Endodermal cell (in vitro differentiated cells): ENCODE results near the gene DOCK2. TPM values are rescaled to one million over a fixed set of nuclear protein-coding genes. Genes with fewer than 3 reads are reported as not detected.
A peak's percentile ranks its signal among the peaks of the same experiment; 100 is the strongest.

ENCODE experiments used
- DNase-seq: peaks from one replicate; pipeline ENCODE4 v3.0.0-alpha.2; 2017
- H3K27ac ChIP-seq: 2 replicates; pipeline ENCODE4 v1.5.1; 2013; ENCODE audit warnings: mild to moderate bottlenecking, low read depth, low read length, moderate library complexity
- H3K27me3 ChIP-seq: 2 replicates; pipeline ENCODE4 v1.6.1; 2013; ENCODE audit warnings: mild to moderate bottlenecking, low read length, moderate library complexity; ENCODE audit not compliant: insufficient read depth, control insufficient read depth, poor library complexity, severe bottlenecking
- H3K36me3 ChIP-seq: 2 replicates; pipeline ENCODE4 v1.7.0; 2013; ENCODE audit warnings: mild to moderate bottlenecking, low read length, moderate library complexity; ENCODE audit not compliant: control insufficient read depth, insufficient read depth
- H3K4me1 ChIP-seq: one replicate; pipeline ENCODE4 v1.7.0; 2013; ENCODE audit warnings: low read length; ENCODE audit not compliant: control insufficient read depth, insufficient read depth
- H3K4me3 ChIP-seq: 2 replicates; pipeline ENCODE4 v1.5.1; 2013; ENCODE audit warnings: mild to moderate bottlenecking, low read length, moderate library complexity
- H3K9ac ChIP-seq: 2 replicates; pipeline ENCODE4 v1.6.1; 2013; ENCODE audit warnings: mild to moderate bottlenecking, low read length, moderate library complexity; ENCODE audit not compliant: poor library complexity, severe bottlenecking; ENCODE audit errors: extremely low read depth
- H3K9me3 ChIP-seq: 2 replicates; pipeline ENCODE4 v1.6.1; 2013; ENCODE audit warnings: mild to moderate bottlenecking, low read length, moderate library complexity; ENCODE audit not compliant: control insufficient read depth
- H3K27ac Mint-ChIP-seq: 2 replicates; pipeline ENCODE4 v1.8.0; 2020; ENCODE audit warnings: mixed read lengths
- H3K27me3 Mint-ChIP-seq: 2 replicates; pipeline ENCODE4 v1.8.0; 2021; ENCODE audit warnings: mild to moderate bottlenecking, mixed read lengths; ENCODE audit not compliant: insufficient read depth
- H3K36me3 Mint-ChIP-seq: 2 replicates; pipeline ENCODE4 v1.8.0; 2020; ENCODE audit warnings: low read depth, mixed read lengths
- H3K4me1 Mint-ChIP-seq: 2 replicates; pipeline ENCODE4 v1.8.0; 2020; ENCODE audit warnings: mixed read lengths
- H3K4me3 Mint-ChIP-seq: 2 replicates; pipeline ENCODE4 v1.8.0; 2020; ENCODE audit warnings: mild to moderate bottlenecking, moderate library complexity, mixed read lengths
- H3K9me3 Mint-ChIP-seq: 2 replicates; pipeline ENCODE4 v1.8.0; 2020; ENCODE audit warnings: mild to moderate bottlenecking, mixed read lengths
- CTCF ChIP-seq: fragments of 200-600 bp; sonication (generic); conservative IDR thresholded peaks from 2 replicates; pipeline ENCODE4 v1.5.0; 2021; ENCODE audit warnings: antibody characterized with exemption, mild to moderate bottlenecking
- WGBS, 2 experiments: methylation state at CpG; one replicate each; pipeline versions ENCODE4 v1.1.5 to v1.1.7; 2013; ENCODE audit warnings: missing lambda C conversion rate in 2 of 2, mixed read lengths in 1 of 2; ENCODE audit not compliant: insufficient coverage in 1 of 2, insufficient read length in 1 of 2; 5-methylcytosine and 5-hydroxymethylcytosine counted together
- microRNA-seq: library from miRNA; unstranded; fragments of <30 nt; microRNA quantifications from one replicate; pipeline ENCODE4 v1.2.0, GENCODE V29; 2020; ENCODE audit warnings: borderline microRNAs expressed
- total RNA-seq, 2 donors: library from RNA; stranded (reverse); fragmentation: NEBNext Ultra II Directional in 1 of 2; extraction: Animal tissue kit (Norgen Biotek cat#: 25700) in 1 of 2; gene quantifications; 2 replicates in 1 of 2; 3 replicates in 1 of 2; pipeline ENCODE4 v1.2.1, GENCODE V29; 2021

Gene DOCK2
- total RNA-seq, 2 donors from 2014 or later, result 2.6 to 3.9 TPM

- TF ChIP-seq CTCF, result no peak
- Histone ChIP-seq H3K27me3 (no peaks in the 10 kb centered on the region), H3K36me3 (no peaks in the 10 kb centered on the region), H3K27ac (no peak overlapping the region), H3K9ac (no peak overlapping the region), H3K4me3 (peak overlapping the region; percentile 14), H3K9me3 (peaks cover 20% of the 10 kb centered on the region), H3K4me1 (no peaks in the 10 kb centered on the region)
- Mint-ChIP-seq H3K36me3 (peaks cover 2% of the 10 kb centered on the region), H3K27me3 (no peaks in the 10 kb centered on the region), H3K9me3 (peaks cover 26% of the 10 kb centered on the region), H3K4me1 (peaks cover 2% of the 10 kb centered on the region), H3K27ac (no peak overlapping the region), H3K4me3 (no peak overlapping the region)
- DNase-seq, result no peak
- WGBS, 2 experiments, result 60 to 93% methylated on average over 1 of the region's 1 CpG
Measured at GRCh38 chr5:170126626-170127025, 489.6 kb downstream of the DOCK2 start.

- WGBS, 2 experiments, result 80 to 86% methylated on average over 1 to 2 of the region's 3 CpGs
- no peak for TF ChIP-seq CTCF
- H3K27ac ChIP-seq, result no peak overlapping the region
- H3K9me3 ChIP-seq, result peaks cover 11% of the 10 kb centered on the region
- DNase-seq, result peak; percentile 22
- Mint-ChIP-seq H3K36me3 (peaks cover 2% of the 10 kb centered on the region), H3K27ac (no peak overlapping the region), H3K27me3 (peaks cover 6% of the 10 kb centered on the region), H3K9me3 (peaks cover 19% of the 10 kb centered on the region), H3K4me1 (no peaks in the 10 kb centered on the region), H3K4me3 (no peak overlapping the region)
- H3K4me3 ChIP-seq, result no peak overlapping the region
- H3K27me3 ChIP-seq, result no peaks in the 10 kb centered on the region
- no peak overlapping the region for H3K9ac ChIP-seq
- no peaks in the 10 kb centered on the region for H3K36me3 ChIP-seq
- H3K4me1 ChIP-seq, result no peaks in the 10 kb centered on the region
Measured at GRCh38 chr5:170131235-170131634, 494.2 kb downstream of the DOCK2 start.

DNA sequence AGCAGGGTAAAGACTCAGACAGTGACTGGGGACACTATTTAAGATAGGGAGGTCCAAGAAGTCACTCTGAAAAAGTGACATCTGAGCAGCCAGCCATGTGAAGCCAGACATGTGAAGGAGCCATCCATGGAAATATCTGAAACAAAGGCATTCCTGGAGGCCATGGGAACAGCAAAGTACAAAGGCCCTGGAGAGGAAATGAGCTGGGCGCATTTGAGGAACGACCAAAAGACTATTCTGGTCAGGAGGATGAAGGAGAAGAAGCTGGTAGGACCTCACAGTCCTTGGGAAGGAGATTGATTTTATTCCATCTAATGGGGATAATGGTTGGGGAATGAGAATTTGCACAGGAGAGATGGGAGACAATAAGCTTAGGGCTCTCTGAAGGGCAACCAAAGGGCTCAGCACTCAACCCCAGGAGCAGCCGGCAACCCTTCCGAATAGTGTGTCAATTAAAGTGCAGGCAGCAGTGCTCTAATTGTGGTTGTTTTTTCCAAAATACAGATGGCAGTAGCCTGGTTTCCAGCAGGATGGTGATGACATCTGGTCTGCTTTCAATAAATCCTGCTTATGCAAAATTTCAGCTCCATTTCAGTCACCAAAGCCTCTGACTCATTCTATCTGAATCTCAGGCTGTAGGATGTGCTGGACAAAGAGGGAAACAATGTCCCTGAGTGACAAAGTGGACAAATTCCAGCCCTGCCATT, 495.3 kb downstream of the DOCK2 start:
- H3K9me3 Mint-ChIP-seq, result peaks cover 7% of the 10 kb centered on the region
- no peaks in the 10 kb centered on the region for H3K36me3 Mint-ChIP-seq
- Histone ChIP-seq H3K9ac (no peak overlapping the region), H3K4me1 (no peaks in the 10 kb centered on the region), H3K27ac (no peak overlapping the region), H3K4me3 (no peak overlapping the region), H3K9me3 (no peaks in the 10 kb centered on the region), H3K36me3 (no peaks in the 10 kb centered on the region), H3K27me3 (no peaks in the 10 kb centered on the region)
- no peak overlapping the region for H3K4me3 Mint-ChIP-seq
- WGBS, 2 experiments, result 68 to 70% methylated on average over 4 of the region's 4 CpGs
- H3K27ac Mint-ChIP-seq, result no peak overlapping the region
- TF ChIP-seq CTCF, result no peak
- peaks cover 6% of the 10 kb centered on the region for H3K27me3 Mint-ChIP-seq
- no peak for DNase-seq
- H3K4me1 Mint-ChIP-seq, result no peaks in the 10 kb centered on the region

Small RNAs within 50 kb of the gene (microRNA-seq; reads per million reads assigned to microRNA genes)
- gene MIR378E, result not detected

Other genes with a start within 250 kb of the DOCK2 start
- gene SPDL1, start 53.5 kb upstream of the DOCK2 start, total RNA-seq, result 10 to 100 TPM; 42.0 to 47.4 TPM